Measurements from ENCODE around the gene STAMBPL1. TPM values are rescaled to one million over a fixed set of nuclear protein-coding genes. Genes with fewer than 3 reads are reported as not detected.

The STAMBPL1 gene
- total RNA-seq, 1 donor from 2014 or later = 1.5 TPM

DNA sequence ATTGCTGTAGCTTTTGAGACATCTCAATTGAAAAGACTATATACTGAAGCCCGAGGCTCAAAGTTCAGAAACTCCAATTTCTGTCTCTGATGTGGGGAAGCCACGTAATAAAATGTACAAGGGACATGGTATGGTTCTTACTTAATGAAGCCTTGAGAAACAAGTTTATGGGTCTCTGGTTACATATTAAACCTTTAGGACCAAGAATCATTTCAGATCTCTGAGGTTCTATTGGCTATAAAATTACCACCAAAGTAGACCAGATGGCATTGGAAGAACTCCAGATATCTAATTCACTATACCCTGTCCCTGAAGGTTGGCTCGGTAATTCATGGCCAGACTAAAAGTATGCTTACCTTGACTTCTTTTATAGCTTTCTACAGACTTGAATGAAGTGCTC lies 23.7 kb downstream of the STAMBPL1 start:
- Histone ChIP-seq H3K4me1 (ENCODE audit: insufficient read depth, low read length) (peaks cover 3% of the 10 kb centered on the region), H3K4me2 (ENCODE audit: low read length) (no peak overlapping the region), H3K79me2 (ENCODE audit: insufficient read depth, low read length) (no peaks in the 10 kb centered on the region), H3K27ac (ENCODE audit: low read depth, low read length) (no peak overlapping the region), H3K36me3 (ENCODE audit: insufficient read depth, low read length) (peaks cover 3% of the 10 kb centered on the region), H2AFZ (ENCODE audit: low read depth, low read length) (no peak overlapping the region), H3K4me3 (ENCODE audit: insufficient read depth, low read depth, low read length) (no peak overlapping the region), H3K9ac (ENCODE audit: low read length) (no peak overlapping the region), H4K20me1 (ENCODE audit: insufficient read depth, low read length) (no peaks in the 10 kb centered on the region), H3K9me3 (ENCODE audit: insufficient read depth, low read depth, low read length) (no peaks in the 10 kb centered on the region), H3K27me3 (ENCODE audit: insufficient read depth, low read length) (no peaks in the 10 kb centered on the region)
- peak; percentile 37 for FAIRE-seq
- peaks cover 4% of the 10 kb centered on the region for H3K4me1 Mint-ChIP-seq (ENCODE audit: low read depth, unreplicated experiment)
- H3K9me3 Mint-ChIP-seq (ENCODE audit: unreplicated experiment) = no peaks in the 10 kb centered on the region
- H3K4me3 Mint-ChIP-seq (ENCODE audit: unreplicated experiment) = no peak overlapping the region
- H3K27ac Mint-ChIP-seq (ENCODE audit: unreplicated experiment) = no peak overlapping the region
- TF ChIP-seq EZH2 (IDR thresholded peaks at IDR 0.05; ENCODE audit: insufficient read depth, low read length) (no peak), CTCF (IDR thresholded peaks at IDR 0.05; ENCODE audit: insufficient read depth, low read depth, low read length) (no peak)
- H3K36me3 Mint-ChIP-seq (ENCODE audit: low read depth, unreplicated experiment) = no peaks in the 10 kb centered on the region
- no peak for DNase-seq (ENCODE audit: low read depth)
- no peaks in the 10 kb centered on the region for H3K27me3 Mint-ChIP-seq (ENCODE audit: low read depth, unreplicated experiment)

GRCh38 chr10:88906921-88907320 lies 26.9 kb downstream of the STAMBPL1 start:
- Mint-ChIP-seq H3K27ac (ENCODE audit: unreplicated experiment) (no peak overlapping the region), H3K27me3 (ENCODE audit: low read depth, unreplicated experiment) (peaks cover 1% of the 10 kb centered on the region), H3K4me1 (ENCODE audit: low read depth, unreplicated experiment) (peaks cover 1% of the 10 kb centered on the region), H3K4me3 (ENCODE audit: unreplicated experiment) (no peak overlapping the region), H3K9me3 (ENCODE audit: unreplicated experiment) (no peaks in the 10 kb centered on the region), H3K36me3 (ENCODE audit: low read depth, unreplicated experiment) (no peaks in the 10 kb centered on the region)
- H2AFZ ChIP-seq (ENCODE audit: low read depth, low read length) = no peak overlapping the region
- H3K4me2 ChIP-seq (ENCODE audit: low read length) = no peak overlapping the region
- H4K20me1 ChIP-seq (ENCODE audit: insufficient read depth, low read length) = no peaks in the 10 kb centered on the region
- H3K9ac ChIP-seq (ENCODE audit: low read length) = no peak overlapping the region
- H3K27me3 ChIP-seq (ENCODE audit: insufficient read depth, low read length) = no peaks in the 10 kb centered on the region
- FAIRE-seq (no peak), DNase-seq (ENCODE audit: low read depth) (no peak)
- no peaks in the 10 kb centered on the region for H3K79me2 ChIP-seq (ENCODE audit: insufficient read depth, low read length)
- no peak for TF ChIP-seq EZH2 (IDR thresholded peaks at IDR 0.05; ENCODE audit: insufficient read depth, low read length)
- TF ChIP-seq CTCF (IDR thresholded peaks at IDR 0.05; ENCODE audit: insufficient read depth, low read depth, low read length) = no peak
- no peak overlapping the region for H3K4me3 ChIP-seq (ENCODE audit: insufficient read depth, low read depth, low read length)
- peaks cover 1% of the 10 kb centered on the region for H3K4me1 ChIP-seq (ENCODE audit: insufficient read depth, low read length)
- no peak overlapping the region for H3K27ac ChIP-seq (ENCODE audit: low read depth, low read length)
- peaks cover 3% of the 10 kb centered on the region for H3K36me3 ChIP-seq (ENCODE audit: insufficient read depth, low read length)
- H3K9me3 ChIP-seq (ENCODE audit: insufficient read depth, low read depth, low read length) = no peaks in the 10 kb centered on the region

GRCh38 chr10:88908194-88908593 lies 28.1 kb downstream of the STAMBPL1 start:
- peaks cover 3% of the 10 kb centered on the region for H3K36me3 ChIP-seq (ENCODE audit: insufficient read depth, low read length)
- Mint-ChIP-seq H3K27ac (ENCODE audit: unreplicated experiment) (no peak overlapping the region), H3K9me3 (ENCODE audit: unreplicated experiment) (no peaks in the 10 kb centered on the region), H3K36me3 (ENCODE audit: low read depth, unreplicated experiment) (no peaks in the 10 kb centered on the region), H3K27me3 (ENCODE audit: low read depth, unreplicated experiment) (peaks cover 3% of the 10 kb centered on the region), H3K4me3 (ENCODE audit: unreplicated experiment) (no peak overlapping the region), H3K4me1 (ENCODE audit: low read depth, unreplicated experiment) (no peaks in the 10 kb centered on the region)
- no peak overlapping the region for H2AFZ ChIP-seq (ENCODE audit: low read depth, low read length)
- H3K4me2 ChIP-seq (ENCODE audit: low read length) = no peak overlapping the region
- H3K79me2 ChIP-seq (ENCODE audit: insufficient read depth, low read length) = no peaks in the 10 kb centered on the region
- H3K9me3 ChIP-seq (ENCODE audit: insufficient read depth, low read depth, low read length) = no peaks in the 10 kb centered on the region
- FAIRE-seq (no peak), DNase-seq (ENCODE audit: low read depth) (no peak)
- no peak overlapping the region for H3K4me3 ChIP-seq (ENCODE audit: insufficient read depth, low read depth, low read length)
- no peak overlapping the region for H3K9ac ChIP-seq (ENCODE audit: low read length)
- no peaks in the 10 kb centered on the region for H3K4me1 ChIP-seq (ENCODE audit: insufficient read depth, low read length)
- no peaks in the 10 kb centered on the region for H4K20me1 ChIP-seq (ENCODE audit: insufficient read depth, low read length)
- TF ChIP-seq EZH2 (IDR thresholded peaks at IDR 0.05; ENCODE audit: insufficient read depth, low read length) = no peak
- TF ChIP-seq CTCF (IDR thresholded peaks at IDR 0.05; ENCODE audit: insufficient read depth, low read depth, low read length) = no peak
- H3K27me3 ChIP-seq (ENCODE audit: insufficient read depth, low read length) = no peaks in the 10 kb centered on the region
- no peak overlapping the region for H3K27ac ChIP-seq (ENCODE audit: low read depth, low read length)

Data from astrocyte (in vitro differentiated cells and primary cell).